IgD-negative memory B cell (primary cell): ENCODE results near the gene NXF1. TPM values are rescaled to one million over a fixed set of nuclear protein-coding genes. Genes with fewer than 3 reads are reported as not detected.
"Not testable (repeated sequence)": the region's sequence is repeated elsewhere in the genome, so short reads cannot be mapped to it uniquely, and the experiment has no call there.

ENCODE experiments used
- H3K27ac Mint-ChIP-seq, 3 donors: one replicate each; pipeline ENCODE4 v1.8.0; 2020 to 2022; ENCODE audit warnings: mild to moderate bottlenecking in 3 of 3, mixed read lengths in 3 of 3, moderate library complexity in 1 of 3
- H3K27me3 Mint-ChIP-seq: one replicate; pipeline ENCODE4 v1.8.0; 2021; ENCODE audit warnings: mixed read lengths
- H3K36me3 Mint-ChIP-seq: one replicate; pipeline ENCODE4 v1.8.0; 2020; ENCODE audit warnings: mild to moderate bottlenecking, mixed read lengths
- H3K4me1 Mint-ChIP-seq, 3 donors: one replicate each; pipeline ENCODE4 v1.8.0; 2020 to 2022; ENCODE audit warnings: mixed read lengths in 3 of 3, mild to moderate bottlenecking in 1 of 3
- H3K4me3 Mint-ChIP-seq, 4 donors: one replicate each; pipeline ENCODE4 v1.8.0; 2020 to 2022; ENCODE audit warnings: mild to moderate bottlenecking in 4 of 4, mixed read lengths in 4 of 4, moderate library complexity in 3 of 4
- H3K9me3 Mint-ChIP-seq, 3 donors: one replicate each; pipeline ENCODE4 v1.8.0; 2020 to 2021; ENCODE audit warnings: mixed read lengths in 3 of 3, mild to moderate bottlenecking in 1 of 3
- polyA plus RNA-seq: library from polyadenylated mRNA; unstranded; fragments of 300-500 nt; fragmentation: Illumina TruSeq; gene quantifications from one replicate; pipeline ENCODE4 v1.2.3, GENCODE V29; 2021

Gene NXF1
- polyA plus RNA-seq, 1 donor from 2014 or later: 67.6 TPM

DNA sequence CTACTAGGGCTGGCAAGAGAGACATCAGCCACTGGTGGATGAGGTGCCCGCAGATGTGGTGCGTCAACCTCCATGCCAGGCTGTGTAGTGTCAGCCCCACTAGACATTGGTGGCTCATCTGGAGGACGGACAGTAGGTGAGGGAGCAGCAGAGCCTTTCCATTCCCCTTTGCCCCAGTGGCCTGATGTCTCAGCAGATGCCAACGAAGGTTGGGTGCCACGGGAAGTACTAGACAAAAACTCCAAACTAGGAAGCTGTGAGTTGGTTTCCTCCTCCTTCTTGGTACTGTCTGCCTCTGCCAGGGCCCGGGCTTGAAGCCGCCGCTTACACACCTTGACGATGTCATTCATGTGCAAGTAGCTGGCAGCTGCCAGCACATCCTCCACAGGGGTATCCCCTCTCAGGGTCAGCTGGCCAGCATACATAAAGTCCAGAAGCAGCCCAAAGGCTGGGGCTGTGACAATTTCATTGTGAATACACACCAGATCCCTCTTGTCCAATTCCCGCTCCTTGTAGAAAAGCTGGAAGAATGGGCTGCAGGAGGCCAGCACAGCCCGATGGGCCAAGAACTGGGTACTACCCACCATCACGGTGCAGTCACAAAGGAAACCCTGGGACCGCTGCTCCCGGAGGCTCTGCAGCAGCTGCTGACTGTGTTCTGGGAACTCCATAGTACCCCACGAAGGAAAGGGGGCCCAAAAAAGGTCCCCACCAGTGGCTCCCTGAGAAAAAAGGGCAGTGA, 52.1 kb downstream of the NXF1 start:
- H3K36me3 Mint-ChIP-seq: no peaks in the 10 kb centered on the region

DNA sequence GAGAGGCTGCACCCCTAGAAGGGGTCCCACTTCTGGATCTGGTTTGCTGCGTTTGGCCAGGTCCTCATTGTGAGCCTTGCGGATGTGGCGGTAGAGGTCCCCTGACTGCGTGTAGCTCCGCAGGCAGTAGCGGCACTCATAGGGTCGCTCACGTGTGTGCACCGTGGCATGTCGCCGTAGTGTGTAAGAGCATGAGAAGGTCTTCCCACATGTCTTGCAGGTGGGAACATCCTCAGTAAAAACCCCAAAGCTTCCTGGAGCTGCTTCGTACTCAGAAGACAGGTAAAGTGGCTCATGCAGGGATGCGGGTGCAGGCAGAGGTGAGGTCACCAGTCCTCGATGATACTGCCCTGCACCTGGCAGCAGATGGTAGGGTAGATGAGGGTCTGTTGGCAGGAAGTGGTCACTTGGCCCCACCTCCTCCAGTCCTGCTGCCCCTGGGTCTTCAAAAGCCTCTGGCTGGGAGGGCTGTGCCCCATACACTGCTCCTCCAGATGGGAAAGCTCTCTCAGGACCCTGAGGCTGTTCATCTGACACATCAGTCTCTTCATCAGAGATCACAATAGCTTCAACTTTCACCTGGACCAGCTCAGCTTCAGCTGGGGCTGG, 53.0 kb downstream of the NXF1 start:
- Mint-ChIP-seq H3K4me3 (peak overlapping the region in 1 of 4 donors; percentile 8), H3K27ac (no peak overlapping the region), H3K4me1 (peaks cover 5 to 28% (median 12%) of the 10 kb centered on the region in 3 donors), H3K9me3 (no peaks in the 10 kb centered on the region), H3K36me3 (no peaks in the 10 kb centered on the region), H3K27me3 (no peaks in the 10 kb centered on the region)

More for the DNA sequence above, 52.1 kb downstream of the NXF1 start:
- Mint-ChIP-seq H3K4me1 (peaks cover 5 to 23% (median 12%) of the 10 kb centered on the region in 3 donors), H3K27ac (peak overlapping the region; percentile 82 to 99 (median 98)), H3K4me3 (peak overlapping the region; percentile 84 to 100 (median 100)), H3K27me3 (no peaks in the 10 kb centered on the region), H3K9me3 (no peaks in the 10 kb centered on the region)

DNA sequence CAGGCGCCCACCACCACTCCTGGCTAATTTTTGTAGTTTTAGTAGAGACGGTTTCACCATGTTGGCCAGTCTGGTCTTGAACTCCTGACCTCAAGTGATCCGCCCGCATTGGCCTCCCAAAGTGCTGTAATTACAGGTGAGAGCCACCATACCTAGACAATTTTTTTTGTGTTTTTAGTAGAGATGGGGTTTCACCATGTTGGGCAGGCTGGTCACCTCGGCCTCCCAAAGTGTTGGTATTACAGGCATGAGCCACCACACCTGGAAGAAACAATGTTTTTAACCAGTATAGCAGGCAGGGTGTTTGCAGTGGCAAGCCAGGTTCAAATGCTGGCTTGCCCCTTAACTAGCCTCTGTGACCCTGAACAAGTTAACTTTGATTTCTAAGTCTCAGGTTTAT, 55.3 kb downstream of the NXF1 start:
- not testable (repeated sequence) for H3K9me3 Mint-ChIP-seq, H3K27me3 Mint-ChIP-seq, H3K36me3 Mint-ChIP-seq, H3K4me3 Mint-ChIP-seq
- peaks cover 5 to 26% (median 12%) of the 10 kb centered on the region in 3 donors for H3K4me1 Mint-ChIP-seq
- H3K27ac Mint-ChIP-seq: peak overlapping the region in 1 of 3 donors; percentile 53

DNA sequence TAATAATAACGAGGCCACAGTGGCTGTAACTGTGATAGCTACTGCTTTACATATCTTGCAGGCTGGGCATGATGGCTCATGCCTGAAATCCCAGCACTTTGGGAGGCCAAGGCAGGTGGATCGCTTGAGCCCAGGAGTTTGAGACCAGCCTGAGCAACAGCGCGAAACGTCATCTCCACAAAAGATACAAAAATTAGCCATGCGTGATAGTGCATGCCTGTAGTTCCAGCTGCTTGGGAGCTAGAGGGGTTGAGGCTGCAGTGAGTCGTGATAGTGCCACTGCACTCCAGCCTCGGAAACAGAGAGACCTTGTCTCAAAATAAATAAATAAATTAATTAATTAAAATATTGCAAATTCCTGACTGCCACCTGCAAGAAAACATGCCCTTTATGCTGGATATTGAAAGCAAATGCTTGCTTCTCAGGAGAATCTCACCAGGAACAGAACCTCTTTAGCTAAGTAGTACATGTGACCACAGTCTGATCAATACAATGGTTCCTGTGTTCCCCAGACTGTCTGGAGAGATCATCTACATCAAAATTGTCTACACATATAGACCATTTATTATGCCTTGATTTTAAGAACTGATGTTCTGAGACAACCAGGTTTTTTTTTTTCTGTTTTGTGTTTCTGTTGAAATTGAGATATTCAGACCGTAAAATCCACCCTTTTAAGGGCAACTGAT, 57.6 kb downstream of the NXF1 start:
- H3K4me3 Mint-ChIP-seq: peak overlapping the region in 1 of 4 donors; percentile 13
- H3K27ac Mint-ChIP-seq: no peak overlapping the region
- peaks cover 5 to 16% (median 5%) of the 10 kb centered on the region in 3 donors for H3K4me1 Mint-ChIP-seq
- no peaks in the 10 kb centered on the region for H3K9me3 Mint-ChIP-seq
- no peaks in the 10 kb centered on the region for H3K36me3 Mint-ChIP-seq
- H3K27me3 Mint-ChIP-seq: no peaks in the 10 kb centered on the region

Other genes starting within 250 kb of the NXF1 start
- 1,657 TPM for gene EEF1G, start 231.5 kb downstream of the NXF1 start, polyA plus RNA-seq
- gene TUT1, start 213.9 kb downstream of the NXF1 start, polyA plus RNA-seq: 19.2 TPM
- gene MTA2, start 203.6 kb downstream of the NXF1 start, polyA plus RNA-seq: 32.9 TPM
- 13.8 TPM for gene EML3, start 192.7 kb downstream of the NXF1 start, polyA plus RNA-seq
- gene ROM1, start 192.2 kb downstream of the NXF1 start, polyA plus RNA-seq: 0.19 TPM
- gene B3GAT3, start 183.5 kb downstream of the NXF1 start, polyA plus RNA-seq: 36.1 TPM
- 112 TPM for gene GANAB, start 158.8 kb downstream of the NXF1 start, polyA plus RNA-seq
- gene INTS5, start 152.1 kb downstream of the NXF1 start, polyA plus RNA-seq: 30.9 TPM
- 96.3 TPM for gene C11orf98, start 140.2 kb downstream of the NXF1 start, polyA plus RNA-seq
- 6.3 TPM for gene CSKMT, start 140.1 kb downstream of the NXF1 start, polyA plus RNA-seq
- 13.7 TPM for gene UQCC3, start 133.8 kb downstream of the NXF1 start, polyA plus RNA-seq
- 6.2 TPM for gene LBHD1, start 133.2 kb downstream of the NXF1 start, polyA plus RNA-seq
- 228 TPM for gene UBXN1, start 126.4 kb downstream of the NXF1 start, polyA plus RNA-seq
- gene LRRN4CL, start 115.9 kb downstream of the NXF1 start, polyA plus RNA-seq: not detected
- gene BSCL2, start 98.0 kb downstream of the NXF1 start, polyA plus RNA-seq: 48.2 TPM
- 13.3 TPM for gene GNG3, start 97.8 kb downstream of the NXF1 start, polyA plus RNA-seq
- gene HNRNPUL2, start 78.0 kb downstream of the NXF1 start, polyA plus RNA-seq: 2.8 TPM
- 35.0 TPM for gene TTC9C, start 77.0 kb downstream of the NXF1 start, polyA plus RNA-seq
- 5.0 TPM for gene ZBTB3, start 51.3 kb downstream of the NXF1 start, polyA plus RNA-seq
- gene POLR2G, start 43.9 kb downstream of the NXF1 start, polyA plus RNA-seq: 202 TPM
- 12.2 TPM for gene TAF6L, start 34.0 kb downstream of the NXF1 start, polyA plus RNA-seq
- 101 TPM for gene TMEM179B, start 18.0 kb downstream of the NXF1 start, polyA plus RNA-seq
- 39.1 TPM for gene TMEM223, start 13.4 kb downstream of the NXF1 start, polyA plus RNA-seq
- 39.8 TPM for gene STX5, start 26.6 kb upstream of the NXF1 start, polyA plus RNA-seq
- gene TEX54, start 27.4 kb upstream of the NXF1 start, polyA plus RNA-seq: not detected
- 57.5 TPM for gene WDR74, start 34.1 kb upstream of the NXF1 start, polyA plus RNA-seq
- gene SLC3A2, start 75.5 kb upstream of the NXF1 start, polyA plus RNA-seq: 111 TPM
- not detected for gene CHRM1, start 115.9 kb upstream of the NXF1 start, polyA plus RNA-seq
- not detected for gene SLC22A6, start 179.5 kb upstream of the NXF1 start, polyA plus RNA-seq
- gene SLC22A8, start 210.4 kb upstream of the NXF1 start, polyA plus RNA-seq: not detected